Vein endothelial cell (primary cell): ENCODE results near the gene PGRMC1. TPM values are rescaled to one million over a fixed set of nuclear protein-coding genes. Genes with fewer than 3 reads are reported as not detected.

Experiments used
- total RNA-seq: library from RNA; depleted of rRNA; stranded (reverse); fragments of >200 nt; gene quantifications from 2 replicates; pipeline ENCODE4 v1.2.3, GENCODE V29; 2012

PGRMC1 gene
- 93.4 and 93.8 TPM in 2 replicates for total RNA-seq

GRCh38 chrX:119235872-119236622 is at the start of gene PGRMC1:
Gene PGRMC1 (plus strand): TSS chrX:119236285. CDS start chrX:119236364, 79 bp downstream.

Other genes with a start within 250 kb of the PGRMC1 start
- gene CT47C1, start 163.3 kb upstream of the PGRMC1 start, total RNA-seq = not detected in 2 replicates
- gene KIAA1210, start 108.5 kb upstream of the PGRMC1 start, total RNA-seq = not detected in 2 replicates
- 16.0 and 20.5 TPM in 2 replicates for gene SLC25A43, start 163.1 kb downstream of the PGRMC1 start, total RNA-seq
- 293 and 307 TPM in 2 replicates for gene SLC25A5, start 232.2 kb downstream of the PGRMC1 start, total RNA-seq